HEK293T (cell line): ENCODE data around the gene IL17RC.
"Not testable (repeated sequence)": the region's sequence is repeated elsewhere in the genome, so short reads cannot be mapped to it uniquely, and the experiment has no call there.

Source experiments
- CTCF ChIA-PET: fragments of 350-600 bp; formaldehyde crosslinking; extraction: SDS; loops from one replicate; lab custom pipeline; 2021; ENCODE audit warnings: antibody characterized with exemption, inconsistent platforms; lab: Yijun Ruan, JAX
- POLR2A ChIA-PET: fragments of 350-600 bp; formaldehyde crosslinking; extraction: SDS; loops from one replicate; lab custom pipeline; 2020; ENCODE audit warnings: antibody characterized with exemption, inconsistent platforms; lab: Yijun Ruan, JAX
- DNase-seq: peaks from one replicate; pipeline ENCODE4 v3.0.0; 2012; ENCODE audit warnings: mixed read lengths; ENCODE audit errors: extremely low spot score
- ARNT ChIP-seq: fragments of 450-650 bp; IDR thresholded peaks from 2 replicates; pipeline ENCODE4 v1.6.1; 2017; ENCODE audit warnings: mild to moderate bottlenecking
- BHLHE40 ChIP-seq: fragments of 450-650 bp; IDR thresholded peaks from 2 replicates; pipeline ENCODE4 v1.6.1; 2016; ENCODE audit warnings: mild to moderate bottlenecking, moderate library complexity, borderline replicate concordance
- CTBP1 ChIP-seq: fragments of 450-650 bp; IDR thresholded peaks from 2 replicates; pipeline ENCODE4 v1.6.1; 2016; ENCODE audit warnings: borderline replicate concordance
- ELF4 ChIP-seq: fragments of 450-650 bp; IDR thresholded peaks from 2 replicates; pipeline ENCODE4 v1.6.1; 2017; ENCODE audit warnings: antibody characterized with exemption
- FOXA1 ChIP-seq: fragments of 450-650 bp; IDR thresholded peaks from 2 replicates; pipeline ENCODE4 v1.6.1; 2016; ENCODE audit warnings: mild to moderate bottlenecking
- FOXK2 ChIP-seq: fragments of 450-650 bp; IDR thresholded peaks from 2 replicates; pipeline ENCODE4 v1.6.1; 2016; ENCODE audit warnings: mild to moderate bottlenecking
- FOXM1 ChIP-seq: fragments of 450-650 bp; IDR thresholded peaks from 2 replicates; pipeline ENCODE4 v1.6.1; 2017; ENCODE audit warnings: mild to moderate bottlenecking, borderline replicate concordance
- HDGF ChIP-seq: fragments of 450-650 bp; IDR thresholded peaks from 2 replicates; pipeline ENCODE4 v1.6.1; 2017; ENCODE audit warnings: antibody characterized with exemption, borderline replicate concordance
- L3MBTL2 ChIP-seq: fragments of 450-650 bp; conservative IDR thresholded peaks from 2 replicates; pipeline ENCODE4 v1.6.1; 2016; ENCODE audit warnings: mild to moderate bottlenecking
- LEF1 ChIP-seq: fragments of 450-650 bp; IDR thresholded peaks from 2 replicates; pipeline ENCODE4 v1.6.1; 2017; ENCODE audit warnings: mild to moderate bottlenecking, borderline replicate concordance
- NFRKB ChIP-seq: fragments of 450-650 bp; IDR thresholded peaks from 2 replicates; pipeline ENCODE4 v1.6.1; 2016; ENCODE audit warnings: mild to moderate bottlenecking, moderate library complexity
- SP1 ChIP-seq: fragments of 450-650 bp; IDR thresholded peaks from 2 replicates; pipeline ENCODE4 v1.6.1; 2017
- SUZ12 ChIP-seq: fragments of 450-650 bp; IDR thresholded peaks from 2 replicates; pipeline ENCODE4 v1.6.1; 2016; ENCODE audit warnings: mild to moderate bottlenecking
- TARDBP ChIP-seq: fragments of 450-650 bp; IDR thresholded peaks from 2 replicates; pipeline ENCODE4 v1.6.1; 2016
- ZNF384 ChIP-seq: fragments of 450-650 bp; IDR thresholded peaks from 2 replicates; pipeline ENCODE4 v1.6.1; 2016
- TF ChIP-seq, protein P1 (sequence below): fragments of 450-650 bp; IDR thresholded peaks from 2 replicates; pipeline ENCODE4 v1.6.1; 2016

IL17RC gene

DNA sequence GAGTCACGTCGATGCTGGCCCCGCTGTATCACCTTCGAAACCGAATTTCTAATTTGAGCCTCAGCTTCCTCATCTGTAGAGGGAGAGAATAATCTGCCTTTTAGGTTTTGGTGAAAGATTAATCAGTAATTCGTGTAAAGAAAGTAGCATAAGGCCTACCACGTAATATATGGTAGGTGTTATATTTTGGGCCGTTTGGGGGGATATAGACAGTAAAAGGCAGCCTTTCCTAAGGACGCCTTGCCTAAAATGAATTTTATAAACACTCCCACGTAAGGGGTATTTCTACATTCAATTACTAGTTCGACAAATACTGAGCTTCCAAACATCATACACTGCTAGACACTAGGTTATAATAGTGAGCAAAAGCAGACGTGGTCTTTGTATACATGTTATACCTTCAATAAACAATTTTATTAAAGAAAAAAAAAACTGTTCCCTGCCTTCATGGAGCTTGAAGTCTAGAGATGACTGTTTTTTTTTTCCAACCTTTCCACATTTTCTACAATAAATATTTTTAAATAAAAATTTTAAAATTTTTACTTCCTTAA, 25.8 kb upstream of the IL17RC start:
- ChIA-PET CTCF (interaction anchor here (1.1 to 1.6 kb wide), 2 partner anchors 13 to 42 kb away, joined by 3 to 7 read pairs; partner anchors contain the start of gene CRELD1), POLR2A (interaction anchor here (0.8 to 2.1 kb wide), 5 partner anchors 11 to 224 kb away, joined by 3 to 16 read pairs (median 6); partner anchors contain the start of genes CIDEC, CRELD1, IL17RE and RPUSD3)
- TF ChIP-seq SUZ12 (no peak), L3MBTL2 (no peak), LEF1 (no peak), FOXA1 (no peak), HDGF (no peak), NFRKB (no peak), TARDBP (no peak), BHLHE40 (no peak)
- no peak for DNase-seq

DNA sequence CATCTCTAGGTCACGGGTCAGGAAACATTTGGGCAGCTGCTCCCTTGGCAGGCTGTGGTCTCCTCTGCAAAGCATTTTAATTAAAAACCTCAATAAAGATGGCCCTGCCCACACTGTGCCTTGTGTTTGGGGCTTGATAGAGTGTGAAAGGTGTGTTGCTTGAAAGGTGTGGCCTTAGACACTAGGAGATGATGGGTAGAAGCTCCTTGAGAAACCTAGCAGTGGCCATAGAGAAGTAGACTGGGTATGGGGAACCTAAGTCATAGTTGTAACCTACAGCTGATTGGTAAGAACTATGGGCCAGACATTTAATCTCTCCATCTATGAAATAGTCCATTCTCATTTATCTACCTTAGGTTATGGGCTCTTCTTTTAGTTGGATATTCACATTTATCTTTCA, 23.2 kb upstream of the IL17RC start:
- ChIA-PET CTCF (no interaction called here), POLR2A (interaction anchor here (0.9 to 1.8 kb wide), 5 partner anchors 8 to 53 kb away, joined by 3 to 5 read pairs (median 3); no protein-coding TSS in a partner anchor)
- no peak for DNase-seq
- TF ChIP-seq HDGF, result no peak
- TF ChIP-seq FOXM1, result no peak
- TF ChIP-seq CTBP1, result no peak
- TF ChIP-seq, protein P1, sequence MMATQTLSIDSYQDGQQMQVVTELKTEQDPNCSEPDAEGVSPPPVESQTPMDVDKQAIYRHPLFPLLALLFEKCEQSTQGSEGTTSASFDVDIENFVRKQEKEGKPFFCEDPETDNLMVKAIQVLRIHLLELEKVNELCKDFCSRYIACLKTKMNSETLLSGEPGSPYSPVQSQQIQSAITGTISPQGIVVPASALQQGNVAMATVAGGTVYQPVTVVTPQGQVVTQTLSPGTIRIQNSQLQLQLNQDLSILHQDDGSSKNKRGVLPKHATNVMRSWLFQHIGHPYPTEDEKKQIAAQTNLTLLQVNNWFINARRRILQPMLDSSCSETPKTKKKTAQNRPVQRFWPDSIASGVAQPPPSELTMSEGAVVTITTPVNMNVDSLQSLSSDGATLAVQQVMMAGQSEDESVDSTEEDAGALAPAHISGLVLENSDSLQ, result no peak
- no peak for TF ChIP-seq TARDBP
- no peak for TF ChIP-seq SP1
- no peak for TF ChIP-seq BHLHE40
- TF ChIP-seq SUZ12, result no peak
- no peak for TF ChIP-seq L3MBTL2
- TF ChIP-seq LEF1, result no peak
- TF ChIP-seq NFRKB, result no peak
- TF ChIP-seq FOXA1, result no peak
- TF ChIP-seq ZNF384, result no peak
- TF ChIP-seq ELF4, result no peak
- no peak for TF ChIP-seq ARNT
- TF ChIP-seq FOXK2, result no peak

DNA sequence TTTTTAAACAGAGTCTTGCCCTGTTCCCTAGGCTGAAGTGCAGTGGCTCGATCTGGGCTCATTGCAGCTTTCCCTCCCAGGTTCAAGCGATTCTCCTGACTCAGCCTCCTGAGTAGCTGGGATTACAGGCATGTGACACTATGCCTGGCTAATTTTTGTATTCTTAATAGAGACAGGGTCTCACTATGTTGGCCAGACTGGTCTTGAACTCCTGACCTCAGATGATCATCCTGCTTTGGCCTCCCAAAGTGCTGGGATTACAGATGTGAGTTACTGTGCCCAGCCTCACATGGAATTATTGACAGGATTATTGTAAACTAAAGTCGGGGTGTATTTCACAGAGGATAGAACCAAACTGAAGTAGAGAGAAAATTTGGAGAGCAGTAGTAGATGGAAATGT, 21.2 kb upstream of the IL17RC start:
- DNase-seq, CTCF ChIA-PET: not testable (repeated sequence)
- POLR2A ChIA-PET, result interaction anchor here (0.9 kb wide), 1 partner anchor 52 kb away, joined by 3 read pairs; the partner anchor contains the start of gene RPUSD3

DNA sequence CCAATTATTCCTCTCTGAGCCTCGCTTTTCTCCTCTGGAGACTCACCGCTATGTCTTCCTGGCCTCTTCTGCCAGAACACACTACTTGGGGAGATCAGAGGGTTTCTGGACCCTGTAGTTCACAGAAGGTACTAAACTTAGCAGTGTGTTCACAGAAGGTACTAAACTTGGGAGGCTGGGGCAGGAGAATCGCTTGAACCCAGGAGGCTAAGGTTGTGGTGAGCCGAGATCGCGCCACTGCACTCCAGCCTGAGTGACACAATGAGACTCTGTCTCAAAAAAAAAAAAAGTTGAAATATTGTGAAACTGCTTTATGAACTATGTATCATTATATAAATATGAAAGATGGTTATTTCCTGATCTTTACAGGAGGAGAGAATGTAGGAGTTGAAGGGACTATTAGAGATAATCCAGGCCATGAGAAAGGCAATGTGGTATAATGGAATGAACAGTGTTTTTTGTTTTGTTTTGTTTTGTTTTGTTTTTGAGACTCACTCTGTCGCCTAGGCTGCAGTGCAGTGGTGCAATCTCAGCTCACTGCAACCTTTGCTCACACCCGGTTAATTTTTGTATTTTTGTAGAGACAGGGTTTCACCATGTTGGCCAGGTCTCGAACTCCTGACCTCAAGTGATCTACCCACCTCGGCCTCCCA, 20.0 kb upstream of the IL17RC start:
- CTCF ChIA-PET, DNase-seq: not testable (repeated sequence)
- POLR2A ChIA-PET, result interaction anchor here (1.0 kb wide), 1 partner anchor 16 kb away, joined by 3 read pairs; no protein-coding TSS in a partner anchor

DNA sequence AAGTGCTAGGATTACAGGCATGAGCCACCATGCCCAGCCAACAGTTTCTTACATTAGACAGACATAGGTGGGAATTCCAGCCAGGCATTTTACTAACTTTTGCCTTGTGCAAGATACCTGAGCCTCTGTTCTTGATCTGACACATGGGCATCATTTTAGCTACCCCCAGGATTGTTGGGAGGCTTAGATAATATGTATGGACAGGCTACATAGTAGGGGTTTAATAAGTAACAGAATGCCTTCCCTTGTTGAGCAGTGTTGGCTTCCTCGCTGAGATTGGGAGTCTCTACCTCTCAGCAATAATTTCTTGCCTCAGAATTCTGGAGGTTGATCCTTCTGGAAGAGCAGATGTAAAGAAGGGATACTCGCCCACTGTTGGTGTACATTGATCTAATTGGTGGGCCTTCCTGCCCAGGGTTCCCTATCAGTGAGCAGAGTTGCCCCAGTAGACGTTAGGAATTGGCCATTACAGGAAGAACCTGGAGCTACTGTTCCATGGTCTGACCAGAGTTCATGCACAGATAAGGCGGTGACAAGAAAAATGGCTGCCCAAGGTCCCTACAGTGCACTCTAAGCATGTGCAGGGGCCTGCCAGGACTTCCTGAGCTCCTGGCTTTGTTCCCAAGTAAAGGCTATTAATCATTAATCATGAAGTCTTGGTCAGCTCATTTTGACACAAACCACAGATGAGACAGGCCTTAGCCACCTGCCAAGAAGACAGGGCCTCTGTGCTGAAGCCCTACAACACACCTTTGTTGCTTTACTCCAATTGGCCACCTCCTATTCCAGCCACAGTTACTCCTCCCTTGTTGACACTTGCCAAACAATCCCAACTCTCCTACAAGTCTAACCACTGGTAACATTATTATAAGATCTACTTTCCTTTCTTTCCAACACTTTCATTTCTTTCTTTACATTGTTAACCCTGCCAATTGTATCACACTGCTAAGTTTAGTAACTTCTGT, 19.2 kb upstream of the IL17RC start:
- POLR2A ChIA-PET, result interaction anchor here (1.0 kb wide), 1 partner anchor 15 kb away, joined by 3 read pairs; no protein-coding TSS in a partner anchor
- no peak for TF ChIP-seq NFRKB
- TF ChIP-seq ARNT, result no peak
- no peak for TF ChIP-seq TARDBP
- TF ChIP-seq ELF4, result no peak
- TF ChIP-seq LEF1, result no peak
- TF ChIP-seq FOXA1, result no peak
- TF ChIP-seq L3MBTL2, result no peak
- no peak for TF ChIP-seq BHLHE40
- no peak for TF ChIP-seq SP1
- no peak for TF ChIP-seq SUZ12
- no peak for TF ChIP-seq ZNF384
- no peak for TF ChIP-seq FOXM1
- TF ChIP-seq HDGF, result no peak
- no peak for TF ChIP-seq CTBP1
- TF ChIP-seq, protein P1, result no peak
- no peak for TF ChIP-seq FOXK2
- no peak for DNase-seq
- CTCF ChIA-PET, result no interaction called here

DNA sequence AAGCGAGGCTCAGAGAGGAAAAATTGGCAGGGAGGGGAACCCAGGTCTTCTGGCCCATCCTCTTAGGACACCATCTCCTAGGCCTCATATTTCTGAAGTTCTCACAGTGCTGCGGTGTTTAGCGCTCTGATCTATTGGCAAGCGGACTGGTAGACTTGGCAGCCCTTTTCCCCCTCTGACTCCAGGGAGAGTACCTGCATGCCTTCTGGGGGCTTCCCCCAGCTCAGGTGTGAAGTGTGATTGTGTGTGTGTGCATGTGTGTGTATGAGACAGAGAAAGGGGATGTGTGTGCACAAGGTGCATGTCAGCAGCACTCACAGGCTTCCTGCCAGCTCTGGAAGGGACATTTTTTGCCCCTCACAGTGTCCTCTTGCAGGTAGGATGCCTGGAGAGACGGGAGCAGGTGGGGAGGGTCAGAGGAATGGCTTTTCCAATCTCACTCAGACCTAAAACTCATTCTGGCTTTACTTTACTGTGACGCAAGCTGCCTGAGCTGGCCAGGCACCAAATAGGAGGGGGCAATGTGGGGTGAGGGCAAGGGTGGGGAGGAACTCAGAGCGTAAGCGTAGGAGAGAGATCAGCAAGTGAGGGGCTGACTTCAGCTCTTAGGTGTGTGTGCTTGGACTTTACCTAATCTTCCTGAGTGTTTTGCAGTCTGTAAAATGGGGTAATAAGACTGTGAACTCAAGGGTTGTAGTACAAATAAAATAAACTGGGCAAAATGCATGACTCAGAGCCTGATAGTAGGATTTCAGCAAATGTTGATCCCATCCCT, 18.2 kb upstream of the IL17RC start:
- no peak for DNase-seq
- TF ChIP-seq ZNF384 (no peak), LEF1 (no peak), BHLHE40 (no peak), L3MBTL2 (no peak), FOXK2 (no peak), CTBP1 (no peak), HDGF (no peak), ELF4 (no peak), TARDBP (no peak), ARNT (no peak), FOXA1 (no peak)
- POLR2A ChIA-PET, result no interaction called here
- CTCF ChIA-PET, result no interaction called here
